Upper lobe of right lung (tissue), 1 donor: ENCODE data around the gene TPST2. TPM values are rescaled to one million over a fixed set of nuclear protein-coding genes. Genes with fewer than 3 reads are reported as not detected.

ENCODE experiments used
- ATAC-seq: fragments of 200-7000 bp; cut with Tn5 transposase; one replicate; pipeline ENCODE4 v1.9.1; 2020; ENCODE audit warnings: mild to moderate bottlenecking, moderate library complexity
- DNase-seq: peaks from one replicate; pipeline ENCODE4 v3.0.0-alpha.2; 2020
- H3K27ac ChIP-seq: fragments of 200-600 bp; one replicate; pipeline ENCODE4 v1.8.0; 2022
- H3K27me3 ChIP-seq: fragments of 200-600 bp; one replicate; pipeline ENCODE4 v1.8.0; 2022; ENCODE audit warnings: mild to moderate bottlenecking
- H3K36me3 ChIP-seq: fragments of 200-600 bp; one replicate; pipeline ENCODE4 v1.8.0; 2022
- H3K4me1 ChIP-seq: fragments of 200-600 bp; one replicate; pipeline ENCODE4 v1.8.0; 2022
- H3K4me3 ChIP-seq: fragments of 200-600 bp; one replicate; pipeline ENCODE4 v1.8.0; 2022; ENCODE audit warnings: mild to moderate bottlenecking
- H3K9me3 ChIP-seq: fragments of 200-600 bp; one replicate; pipeline ENCODE4 v1.8.0; 2022
- intact Hi-C: fragments of 100-400 bp; cut with DNase I; formaldehyde crosslinking; loops from one replicate; pipeline ENCODE4 v1.11.0; 2022
- total RNA-seq: library from RNA; stranded (reverse); fragmentation: NEBNext Ultra II Directional; extraction: Animal tissue kit (Norgen Biotek cat#: 25700); gene quantifications from one replicate; pipeline ENCODE4 v1.2.1, GENCODE V29; 2021
- TF ChIP-seq, protein P1 (sequence below): fragments of 200-600 bp; IDR thresholded peaks from one replicate; pipeline ENCODE4 v1.8.0; 2022; ENCODE audit warnings: antibody characterized with exemption
- donor health status: DM: no; HTN: yes; CAD: no; lungs with severe emphysema.

TPST2 gene
- total RNA-seq, 1 donor from 2014 or later, result 83.1 TPM

DNA sequence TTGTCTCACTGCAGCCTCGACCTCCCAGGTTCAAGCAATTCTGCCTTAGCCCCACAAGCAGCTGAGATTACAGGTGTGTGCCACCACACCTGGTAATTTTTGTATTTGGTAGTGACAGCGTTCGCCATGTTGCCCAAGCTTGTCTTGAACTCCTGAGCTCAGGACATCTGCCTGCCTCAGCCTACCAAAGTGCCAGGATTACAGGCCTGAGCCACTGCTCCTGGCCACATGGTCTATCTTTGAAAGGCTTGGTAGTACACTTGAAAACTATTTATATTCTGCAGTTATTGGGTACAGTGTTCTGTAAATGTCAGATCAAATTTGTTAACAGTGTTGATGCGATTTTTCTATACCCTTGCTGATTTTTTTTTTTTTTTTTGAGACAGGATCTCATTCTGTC is 41.4 kb upstream of the TPST2 start:
- Histone ChIP-seq H3K27me3 (peaks cover 5% of the 10 kb centered on the region), H3K27ac (no peak overlapping the region), H3K36me3 (no peaks in the 10 kb centered on the region), H3K4me3 (no peak overlapping the region), H3K4me1 (peaks cover 5% of the 10 kb centered on the region), H3K9me3 (no peaks in the 10 kb centered on the region)
- DNase-seq (no peak), ATAC-seq (no peak)
- TF ChIP-seq, protein P1, sequence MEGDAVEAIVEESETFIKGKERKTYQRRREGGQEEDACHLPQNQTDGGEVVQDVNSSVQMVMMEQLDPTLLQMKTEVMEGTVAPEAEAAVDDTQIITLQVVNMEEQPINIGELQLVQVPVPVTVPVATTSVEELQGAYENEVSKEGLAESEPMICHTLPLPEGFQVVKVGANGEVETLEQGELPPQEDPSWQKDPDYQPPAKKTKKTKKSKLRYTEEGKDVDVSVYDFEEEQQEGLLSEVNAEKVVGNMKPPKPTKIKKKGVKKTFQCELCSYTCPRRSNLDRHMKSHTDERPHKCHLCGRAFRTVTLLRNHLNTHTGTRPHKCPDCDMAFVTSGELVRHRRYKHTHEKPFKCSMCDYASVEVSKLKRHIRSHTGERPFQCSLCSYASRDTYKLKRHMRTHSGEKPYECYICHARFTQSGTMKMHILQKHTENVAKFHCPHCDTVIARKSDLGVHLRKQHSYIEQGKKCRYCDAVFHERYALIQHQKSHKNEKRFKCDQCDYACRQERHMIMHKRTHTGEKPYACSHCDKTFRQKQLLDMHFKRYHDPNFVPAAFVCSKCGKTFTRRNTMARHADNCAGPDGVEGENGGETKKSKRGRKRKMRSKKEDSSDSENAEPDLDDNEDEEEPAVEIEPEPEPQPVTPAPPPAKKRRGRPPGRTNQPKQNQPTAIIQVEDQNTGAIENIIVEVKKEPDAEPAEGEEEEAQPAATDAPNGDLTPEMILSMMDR, result no peak
- intact Hi-C loops, result no loop called here

DNA sequence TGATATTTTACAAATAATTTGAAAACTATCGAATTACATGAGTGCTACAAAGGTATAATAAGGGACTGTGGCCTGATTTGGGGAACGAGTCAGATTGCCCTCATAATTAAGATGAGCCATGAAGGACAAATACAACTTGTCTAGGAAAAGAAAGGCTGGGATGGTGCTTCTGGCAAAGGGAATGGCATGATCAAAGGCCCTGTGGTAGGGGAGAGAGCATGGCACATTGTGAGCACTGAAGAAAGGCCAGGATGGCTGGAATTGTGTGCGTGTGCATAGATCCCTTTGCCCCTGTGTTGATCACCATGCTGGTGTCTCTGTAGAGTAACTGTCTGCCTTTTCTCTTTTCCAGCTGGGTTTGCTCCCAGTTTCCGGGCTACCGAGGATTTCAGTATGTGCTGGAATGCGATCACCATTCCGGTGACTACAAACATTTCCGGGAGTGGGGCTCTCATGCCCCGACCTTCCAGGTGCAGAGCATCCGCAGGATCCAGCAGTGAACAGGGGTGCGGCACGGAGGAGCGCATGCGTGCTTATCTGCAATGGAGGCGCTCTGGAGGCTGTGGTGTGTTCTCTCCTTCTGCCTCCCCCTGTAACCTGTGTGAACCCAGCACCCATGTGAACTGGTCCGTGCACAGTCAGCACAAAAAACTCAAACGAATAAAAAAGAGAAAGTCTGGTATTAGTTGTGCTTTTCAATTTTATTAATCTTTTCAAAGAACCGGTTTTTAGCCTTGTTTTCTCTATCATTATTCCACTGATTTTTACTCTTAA is 40.2 kb upstream of the TPST2 start:
- Histone ChIP-seq H3K4me1 (peaks cover 5% of the 10 kb centered on the region), H3K9me3 (no peaks in the 10 kb centered on the region), H3K27me3 (peaks cover 5% of the 10 kb centered on the region), H3K36me3 (no peaks in the 10 kb centered on the region), H3K4me3 (no peak overlapping the region), H3K27ac (no peak overlapping the region)
- ATAC-seq, result no peak
- TF ChIP-seq, protein P1, result no peak
- intact Hi-C loops, result no loop called here
- no peak for DNase-seq

DNA sequence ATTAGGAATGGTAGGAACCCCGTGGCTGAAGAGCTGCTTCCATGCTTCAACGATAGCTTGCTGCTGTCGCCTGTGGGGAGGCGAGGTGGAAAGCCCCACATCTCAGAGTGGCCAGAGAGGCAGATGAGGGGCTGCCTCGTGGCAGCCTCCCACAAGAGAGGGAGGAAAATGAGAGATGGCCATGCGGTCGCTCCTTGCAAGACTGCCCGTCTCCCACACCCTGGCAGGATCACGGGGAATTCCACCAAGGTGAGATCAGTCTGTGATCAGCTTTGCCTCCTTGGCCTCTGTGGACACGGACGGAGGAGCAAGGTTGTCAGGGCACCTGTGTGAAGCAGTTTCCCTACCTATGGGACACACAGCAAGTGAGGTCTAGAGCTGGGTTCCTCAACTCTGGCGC is 34.9 kb upstream of the TPST2 start:
- TF ChIP-seq, protein P1, result no peak
- no peak for DNase-seq
- H3K9me3 ChIP-seq, result no peaks in the 10 kb centered on the region
- intact Hi-C loops, result no loop called here
- H3K4me1 ChIP-seq, result no peaks in the 10 kb centered on the region
- no peaks in the 10 kb centered on the region for H3K36me3 ChIP-seq
- H3K4me3 ChIP-seq, result no peak overlapping the region
- H3K27ac ChIP-seq, result no peak overlapping the region
- ATAC-seq, result no peak
- no peaks in the 10 kb centered on the region for H3K27me3 ChIP-seq

DNA sequence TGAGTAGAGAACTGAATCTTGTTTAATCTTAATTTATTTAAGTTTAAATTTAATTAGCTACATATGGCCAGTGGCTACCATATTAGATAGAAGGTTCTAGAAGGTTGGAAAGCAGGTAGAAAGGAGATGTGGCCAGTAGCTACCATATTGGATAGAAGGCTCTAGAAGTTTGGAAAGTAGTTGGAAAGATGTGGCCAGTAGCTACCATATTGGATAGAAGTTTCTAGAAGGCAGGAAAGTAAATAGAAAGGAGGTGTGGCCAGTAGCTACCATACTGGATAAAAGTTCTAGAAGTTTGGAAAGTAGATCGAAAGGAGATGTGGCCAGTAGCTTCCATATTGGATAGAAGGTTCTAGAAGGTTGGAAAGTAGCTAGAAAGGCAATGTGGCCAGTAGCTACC is 34.1 kb upstream of the TPST2 start:
- intact Hi-C loops, result no loop called here
- no peak for DNase-seq
- TF ChIP-seq, protein P1, result no peak
- no peak overlapping the region for H3K27ac ChIP-seq
- ATAC-seq, result no peak
- no peaks in the 10 kb centered on the region for H3K27me3 ChIP-seq
- H3K9me3 ChIP-seq, result no peaks in the 10 kb centered on the region
- H3K4me1 ChIP-seq, result no peaks in the 10 kb centered on the region
- no peak overlapping the region for H3K4me3 ChIP-seq
- no peaks in the 10 kb centered on the region for H3K36me3 ChIP-seq

DNA sequence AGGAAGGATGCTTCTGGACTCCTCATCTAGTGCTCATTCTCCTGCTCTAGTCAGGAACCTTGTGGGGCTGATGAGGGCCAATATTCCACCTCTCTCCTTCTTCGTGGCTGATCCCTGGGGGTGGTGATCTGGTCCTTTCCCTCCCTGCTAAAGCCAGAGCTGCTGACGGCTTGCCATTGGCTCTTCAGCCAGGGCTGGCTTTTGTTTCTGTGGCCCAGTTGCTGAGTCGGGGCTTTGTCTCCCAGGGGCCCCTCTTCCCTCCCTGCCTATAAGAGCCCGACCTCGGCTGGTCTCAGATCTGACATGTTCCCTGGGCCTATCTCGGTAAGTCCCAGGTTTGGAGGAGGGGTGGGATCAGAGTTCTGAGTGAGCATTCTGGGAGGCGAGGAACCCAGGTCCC is 31.7 kb upstream of the TPST2 start, which contains the start of gene CRYBA4:
Gene CRYBA4 (plus strand): TSS at position 301 of the 400 bp plus-strand sequence. CDS start 634 bp downstream, outside the sequence.
- Histone ChIP-seq H3K9me3 (no peaks in the 10 kb centered on the region), H3K4me1 (no peaks in the 10 kb centered on the region), H3K27me3 (no peaks in the 10 kb centered on the region), H3K27ac (no peak within 1 kb of the TSS), H3K4me3 (no peak within 1 kb of the TSS), H3K36me3 (no peaks in the 10 kb centered on the region)
- TF ChIP-seq, protein P1, result no peak
- ATAC-seq (no peak), DNase-seq (no peak)
- intact Hi-C loops, result no loop called here
